HG03354 (cell line): ENCODE measurements around the gene APOBEC3A.
"Not testable (repeated sequence)": the region's sequence is repeated elsewhere in the genome, so short reads cannot be mapped to it uniquely, and the experiment has no call there.

Experiments
- ATAC-seq: cut with Tn5 transposase; IDR thresholded peaks from one replicate; pipeline ENCODE4 v1.9.1; 2021; ENCODE audit warnings: mild to moderate bottlenecking; ENCODE audit not compliant: unreplicated experiment, poor library complexity, severe bottlenecking

Gene APOBEC3A

GRCh38 chr22:38973289-38974169 lies 16.1 kb downstream of the APOBEC3A start:
- no peak for ATAC-seq

GRCh38 chr22:38974170-38974825 lies 16.9 kb downstream of the APOBEC3A start:
- no peak for ATAC-seq

- ATAC-seq: no peak
Observed at GRCh38 chr22:38974826-38975175, 17.4 kb downstream of the APOBEC3A start.

GRCh38 chr22:38977289-38977688 lies 19.9 kb downstream of the APOBEC3A start:
- ATAC-seq: not testable (repeated sequence)

GRCh38 chr22:38980587-38980986 lies 23.2 kb downstream of the APOBEC3A start:
- ATAC-seq: not testable (repeated sequence)

GRCh38 chr22:38981005-38981991 lies 23.9 kb downstream of the APOBEC3A start:
- no peak for ATAC-seq

- peak; percentile 59 for ATAC-seq
Observed at GRCh38 chr22:38981992-38982927, 24.9 kb downstream of the APOBEC3A start, which contains the start of gene APOBEC3B. APOBEC3B (plus strand) TSS chr22:38982347; CDS start chr22:38982454, 107 bp downstream.

- ATAC-seq: no peak
Observed at GRCh38 chr22:38984224-38984623, 26.8 kb downstream of the APOBEC3A start.

GRCh38 chr22:38984784-38985757 lies 27.7 kb downstream of the APOBEC3A start:
- ATAC-seq: peak; percentile 73

- ATAC-seq: no peak
Observed at GRCh38 chr22:38986629-38987028, 29.2 kb downstream of the APOBEC3A start.

- no peak for ATAC-seq
Observed at GRCh38 chr22:38987171-38987895, 29.9 kb downstream of the APOBEC3A start.

GRCh38 chr22:38989466-38989865 lies 32.1 kb downstream of the APOBEC3A start:
- no peak for ATAC-seq

GRCh38 chr22:38992871-38993371 lies 35.5 kb downstream of the APOBEC3A start:
- ATAC-seq: not testable (repeated sequence)

- ATAC-seq: no peak
Observed at GRCh38 chr22:38996105-38996504, 38.7 kb downstream of the APOBEC3A start.

GRCh38 chr22:38997518-38997917 lies 40.1 kb downstream of the APOBEC3A start:
- ATAC-seq: no peak

GRCh38 chr22:39003165-39003638 lies 45.8 kb downstream of the APOBEC3A start:
- ATAC-seq: no peak

- no peak for ATAC-seq
Observed at GRCh38 chr22:39007177-39007576, 49.8 kb downstream of the APOBEC3A start.
